Astrocyte (in vitro differentiated cells and primary cell): ENCODE data around the gene CAMK2B.

Experiments
- CTCF ChIP-seq: IDR thresholded peaks from 2 replicates; pipeline ENCODE4 v1.5.1; 2011; ENCODE audit warnings: low read depth, mild to moderate bottlenecking, inconsistent platforms, low read length, moderate library complexity; ENCODE audit not compliant: insufficient read depth
- EZH2 ChIP-seq: IDR thresholded peaks from 2 replicates; pipeline ENCODE4 v1.6.1; 2012; ENCODE audit warnings: mild to moderate bottlenecking, low read length, inconsistent platforms; ENCODE audit not compliant: insufficient read depth

- TF ChIP-seq CTCF (no peak), EZH2 (no peak)
These were observed 136.7 kb downstream of the CAMK2B start for GRCh38 chr7:44188480-44189225.
